GM12874 (cell line): ENCODE measurements around the gene ARSJ.

Source experiments
- TF ChIP-seq, protein P1 (sequence below): IDR thresholded peaks from 2 replicates; pipeline ENCODE4 v1.5.1; 2011; ENCODE audit warnings: low read depth, mild to moderate bottlenecking, control low read depth, low read length, moderate library complexity; ENCODE audit not compliant: insufficient read depth

ARSJ gene

DNA sequence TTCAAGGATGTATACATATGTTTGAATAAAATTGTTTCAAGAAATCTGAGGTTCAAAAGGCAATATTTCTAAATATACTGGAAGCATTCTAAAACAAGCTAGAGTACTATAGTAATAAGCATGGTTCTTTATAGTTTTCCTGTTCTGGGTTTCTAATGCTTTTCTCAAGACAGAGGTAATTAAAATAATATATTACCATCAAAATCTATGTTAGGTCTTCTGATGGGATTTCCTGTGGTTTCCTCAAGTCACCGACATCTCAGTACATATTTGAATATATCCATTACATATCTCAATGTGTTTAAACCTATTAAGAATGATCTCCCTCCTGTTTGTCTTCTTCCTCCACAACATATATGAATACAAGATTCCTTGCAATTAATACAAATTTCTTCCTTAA, 25.6 kb downstream of the ARSJ start:
- TF ChIP-seq, protein P1, sequence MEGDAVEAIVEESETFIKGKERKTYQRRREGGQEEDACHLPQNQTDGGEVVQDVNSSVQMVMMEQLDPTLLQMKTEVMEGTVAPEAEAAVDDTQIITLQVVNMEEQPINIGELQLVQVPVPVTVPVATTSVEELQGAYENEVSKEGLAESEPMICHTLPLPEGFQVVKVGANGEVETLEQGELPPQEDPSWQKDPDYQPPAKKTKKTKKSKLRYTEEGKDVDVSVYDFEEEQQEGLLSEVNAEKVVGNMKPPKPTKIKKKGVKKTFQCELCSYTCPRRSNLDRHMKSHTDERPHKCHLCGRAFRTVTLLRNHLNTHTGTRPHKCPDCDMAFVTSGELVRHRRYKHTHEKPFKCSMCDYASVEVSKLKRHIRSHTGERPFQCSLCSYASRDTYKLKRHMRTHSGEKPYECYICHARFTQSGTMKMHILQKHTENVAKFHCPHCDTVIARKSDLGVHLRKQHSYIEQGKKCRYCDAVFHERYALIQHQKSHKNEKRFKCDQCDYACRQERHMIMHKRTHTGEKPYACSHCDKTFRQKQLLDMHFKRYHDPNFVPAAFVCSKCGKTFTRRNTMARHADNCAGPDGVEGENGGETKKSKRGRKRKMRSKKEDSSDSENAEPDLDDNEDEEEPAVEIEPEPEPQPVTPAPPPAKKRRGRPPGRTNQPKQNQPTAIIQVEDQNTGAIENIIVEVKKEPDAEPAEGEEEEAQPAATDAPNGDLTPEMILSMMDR = no peak

DNA sequence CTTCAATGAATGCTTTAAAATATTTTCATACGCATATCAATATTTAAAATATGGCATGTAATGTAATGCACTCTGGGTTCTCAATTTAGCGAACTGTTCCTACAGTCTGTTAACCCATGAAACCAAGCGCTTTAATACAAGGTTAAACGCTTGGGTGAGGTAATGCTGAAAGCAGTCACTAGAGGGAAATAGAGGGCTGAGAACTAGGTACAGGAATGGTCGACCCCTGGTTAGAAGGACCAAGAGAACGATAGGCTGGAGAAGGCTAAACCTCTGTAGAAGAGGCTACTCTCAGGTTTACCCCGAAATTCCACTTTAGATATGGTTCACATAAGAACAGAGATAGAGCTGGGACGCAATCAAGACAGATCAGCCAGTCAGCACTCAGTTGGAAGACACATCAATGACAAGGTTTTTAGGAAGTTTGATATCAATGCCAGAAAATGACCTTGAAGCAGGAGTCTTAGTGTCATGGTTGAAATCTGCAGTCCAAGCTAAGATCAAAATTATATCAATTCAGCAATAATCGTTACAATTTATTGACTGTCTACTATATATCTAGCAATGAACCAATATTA, 26.9 kb downstream of the ARSJ start:
- TF ChIP-seq, protein P1 = peak; percentile 67; the same call in 1 of the 2 replicates

DNA sequence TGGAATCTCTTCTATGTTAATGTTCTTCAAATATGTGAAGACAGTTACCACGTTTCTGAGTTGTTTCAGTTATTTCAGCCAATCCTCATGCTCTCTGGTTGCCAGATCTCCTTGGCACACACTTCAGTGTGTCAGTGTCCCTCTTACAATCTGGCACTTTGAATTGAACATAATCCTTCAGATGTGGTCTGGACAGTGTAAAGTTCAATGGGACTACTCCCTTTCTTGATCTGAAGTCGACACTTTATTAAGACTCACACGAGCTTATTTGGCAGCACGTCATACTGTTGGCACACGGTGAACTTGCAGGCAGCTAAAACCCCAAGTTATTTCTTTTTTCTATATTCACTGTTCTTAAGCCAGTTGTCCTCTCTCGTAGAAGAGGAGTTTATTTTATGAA, 28.2 kb downstream of the ARSJ start:
- TF ChIP-seq, protein P1 = no peak

DNA sequence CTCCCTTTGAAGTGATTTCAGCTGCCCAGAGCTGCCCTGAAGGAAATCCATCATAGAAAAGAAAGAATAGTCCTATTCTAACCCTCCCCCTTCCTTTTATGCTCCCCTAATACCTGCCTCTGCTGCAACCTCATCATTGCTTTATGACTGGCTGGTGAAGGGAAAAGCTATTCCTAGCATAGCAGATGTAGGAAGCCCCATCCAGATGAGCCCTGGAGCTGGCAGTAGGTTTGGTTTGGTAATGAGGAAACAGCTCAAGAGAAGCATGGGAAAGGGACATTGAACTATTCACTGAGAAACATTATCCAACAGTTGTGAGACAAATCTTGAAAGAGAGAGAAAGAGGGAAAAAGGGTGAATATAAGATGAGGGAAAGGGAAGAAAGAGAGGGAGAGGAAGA, 29.2 kb downstream of the ARSJ start:
- TF ChIP-seq, protein P1 = no peak

DNA sequence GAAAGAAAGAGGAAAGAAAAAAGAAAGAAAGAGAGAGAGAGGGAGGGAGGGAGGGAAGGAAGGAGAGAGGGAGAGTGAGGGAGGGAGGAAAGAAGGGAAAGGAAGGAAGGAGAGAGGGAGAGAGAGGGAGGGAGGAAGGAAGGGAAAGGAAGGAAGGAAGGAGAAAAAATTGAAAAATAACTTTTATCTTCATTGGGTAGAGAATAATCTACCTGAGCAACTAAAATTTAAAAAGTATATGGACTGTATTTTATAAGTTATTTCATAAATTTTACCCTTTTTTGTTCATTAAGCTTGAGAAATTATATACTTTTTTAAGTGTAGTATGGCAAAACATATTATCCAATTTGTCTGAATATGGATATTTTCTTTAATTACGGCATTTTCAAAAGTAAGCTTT, 32.0 kb downstream of the ARSJ start:
- TF ChIP-seq, protein P1 = no peak

DNA sequence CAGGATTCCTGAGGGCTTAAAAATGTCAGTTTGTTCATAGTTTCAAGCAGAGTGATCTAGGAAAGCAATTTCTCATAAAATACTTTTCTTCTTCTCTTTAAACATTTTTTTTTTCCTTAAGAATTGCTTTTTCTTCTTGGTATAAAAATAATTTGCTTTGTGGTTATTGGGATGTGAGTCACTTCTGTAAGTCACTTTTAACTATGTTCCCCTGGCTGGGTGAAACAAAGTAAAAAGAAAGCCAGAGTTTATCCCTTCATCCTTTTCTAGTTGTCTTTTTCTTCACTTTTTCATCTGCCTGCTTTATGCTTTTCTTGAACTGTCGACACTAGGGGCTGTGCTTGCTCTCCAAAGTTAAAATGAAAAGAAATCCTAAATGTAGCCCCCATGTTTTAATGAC, 33.5 kb downstream of the ARSJ start:
- TF ChIP-seq, protein P1 = no peak

DNA sequence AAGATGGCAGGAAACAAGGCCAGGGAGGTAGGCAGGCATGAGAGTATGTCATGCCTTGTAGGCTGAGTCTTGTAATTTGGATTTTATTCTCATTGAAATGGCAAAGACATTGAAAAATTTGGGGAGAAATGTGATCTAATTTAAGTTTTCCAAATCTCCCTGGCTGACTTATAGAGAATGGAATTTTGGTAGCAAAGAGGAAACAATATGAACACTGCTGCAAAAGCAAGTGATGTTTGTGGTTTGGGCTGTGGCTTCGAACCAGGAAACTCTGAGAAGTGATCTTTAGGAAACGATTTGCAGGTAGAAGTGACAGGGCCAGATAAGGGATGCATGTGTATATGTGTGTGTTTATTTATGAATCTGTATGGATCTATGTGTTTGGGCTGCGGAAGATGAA, 35.6 kb downstream of the ARSJ start:
- TF ChIP-seq, protein P1 = no peak

DNA sequence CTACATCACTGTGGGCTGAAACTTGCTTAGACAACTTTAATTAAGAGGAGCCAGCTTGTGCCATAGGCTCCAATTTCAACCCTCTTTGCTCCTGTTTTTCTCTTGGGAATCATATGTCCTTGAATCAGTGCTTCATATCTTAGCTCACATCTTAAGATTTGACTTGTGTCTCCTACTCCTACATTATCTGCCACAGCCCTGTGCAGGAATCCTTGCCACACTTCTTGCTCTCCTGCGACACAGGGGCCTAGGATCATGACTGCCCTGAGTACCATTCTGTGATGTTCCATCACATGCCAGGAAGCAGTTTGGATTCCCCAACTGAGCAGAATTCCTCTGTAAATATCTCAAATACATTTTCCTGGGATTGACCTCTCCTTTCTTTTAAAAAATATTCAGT, 36.4 kb downstream of the ARSJ start:
- TF ChIP-seq, protein P1 = no peak
